DND-41 (cell line): Measurements from ENCODE around the gene MSX2.

Experiments used
- ATAC-seq: fragments of 200-7000 bp; cut with Tn5 transposase; 3 replicates; pipeline ENCODE4 v1.9.1; 2021; ENCODE audit warnings: low read depth; ENCODE audit not compliant: insufficient read depth
- DNase-seq: peaks from one replicate; pipeline ENCODE4 v3.0.0-alpha.2; 2020
- H2AFZ ChIP-seq: 2 replicates; pipeline ENCODE4 v1.6.0; 2012; ENCODE audit warnings: low read depth, low read length
- H3K27ac ChIP-seq: 2 replicates; pipeline ENCODE4 v1.5.1; 2012; ENCODE audit warnings: low read length, inconsistent platforms
- H3K27me3 ChIP-seq: fragments of 200-600 bp; sonication (generic); 2 replicates; pipeline ENCODE4 v1.6.0; 2012; ENCODE audit warnings: low read length, mild to moderate bottlenecking, inconsistent platforms; ENCODE audit not compliant: insufficient read depth, poor library complexity
- H3K36me3 ChIP-seq: 2 replicates; pipeline ENCODE4 v1.5.1; 2012; ENCODE audit warnings: low read length, inconsistent platforms; ENCODE audit not compliant: insufficient read depth
- H3K4me1 ChIP-seq: 2 replicates; pipeline ENCODE4 v1.5.1; 2012; ENCODE audit warnings: mild to moderate bottlenecking, low read length; ENCODE audit not compliant: insufficient read depth
- H3K4me2 ChIP-seq: 2 replicates; pipeline ENCODE4 v1.6.0; 2012; ENCODE audit warnings: mild to moderate bottlenecking, moderate library complexity, low read length, inconsistent platforms; ENCODE audit not compliant: insufficient read depth
- H3K4me3 ChIP-seq, 2 experiments: fragments of 200-600 bp in 1 of 2; shearing (Covaris generic) in 1 of 2; 2 replicates each; pipeline ENCODE4 v1.5.1; 2012 to 2016; ENCODE audit warnings: inconsistent platforms in 2 of 2, low read length in 2 of 2, mild to moderate bottlenecking in 2 of 2, low read depth in 1 of 2, moderate library complexity in 1 of 2
- H3K79me2 ChIP-seq: 2 replicates; pipeline ENCODE4 v1.6.0; 2012; ENCODE audit warnings: low read length, inconsistent platforms; ENCODE audit not compliant: insufficient read depth
- H3K9ac ChIP-seq: 2 replicates; pipeline ENCODE4 v1.6.0; 2012; ENCODE audit warnings: low read depth, mild to moderate bottlenecking, inconsistent platforms, low read length, moderate library complexity
- H3K9me3 ChIP-seq: 2 replicates; pipeline ENCODE4 v1.5.1; 2012; ENCODE audit warnings: low read length, moderate library complexity, mild to moderate bottlenecking, inconsistent platforms; ENCODE audit not compliant: insufficient read depth, severe bottlenecking
- H4K20me1 ChIP-seq: 2 replicates; pipeline ENCODE4 v1.6.0; 2012; ENCODE audit warnings: low read length; ENCODE audit not compliant: insufficient read depth
- EZH2 ChIP-seq: IDR thresholded peaks from 3 replicates; pipeline ENCODE4 v1.6.1; 2012; ENCODE audit warnings: borderline replicate concordance, low read depth, mild to moderate bottlenecking, moderate library complexity, low read length, inconsistent platforms; ENCODE audit not compliant: severe bottlenecking
- TF ChIP-seq, protein P1 (sequence below): IDR thresholded peaks from 2 replicates; pipeline ENCODE4 v1.5.1; 2012; ENCODE audit warnings: borderline replicate concordance, low read length, moderate library complexity, mild to moderate bottlenecking; ENCODE audit not compliant: poor library complexity, severe bottlenecking; ENCODE audit errors: extremely low read depth

MSX2 gene

DNA sequence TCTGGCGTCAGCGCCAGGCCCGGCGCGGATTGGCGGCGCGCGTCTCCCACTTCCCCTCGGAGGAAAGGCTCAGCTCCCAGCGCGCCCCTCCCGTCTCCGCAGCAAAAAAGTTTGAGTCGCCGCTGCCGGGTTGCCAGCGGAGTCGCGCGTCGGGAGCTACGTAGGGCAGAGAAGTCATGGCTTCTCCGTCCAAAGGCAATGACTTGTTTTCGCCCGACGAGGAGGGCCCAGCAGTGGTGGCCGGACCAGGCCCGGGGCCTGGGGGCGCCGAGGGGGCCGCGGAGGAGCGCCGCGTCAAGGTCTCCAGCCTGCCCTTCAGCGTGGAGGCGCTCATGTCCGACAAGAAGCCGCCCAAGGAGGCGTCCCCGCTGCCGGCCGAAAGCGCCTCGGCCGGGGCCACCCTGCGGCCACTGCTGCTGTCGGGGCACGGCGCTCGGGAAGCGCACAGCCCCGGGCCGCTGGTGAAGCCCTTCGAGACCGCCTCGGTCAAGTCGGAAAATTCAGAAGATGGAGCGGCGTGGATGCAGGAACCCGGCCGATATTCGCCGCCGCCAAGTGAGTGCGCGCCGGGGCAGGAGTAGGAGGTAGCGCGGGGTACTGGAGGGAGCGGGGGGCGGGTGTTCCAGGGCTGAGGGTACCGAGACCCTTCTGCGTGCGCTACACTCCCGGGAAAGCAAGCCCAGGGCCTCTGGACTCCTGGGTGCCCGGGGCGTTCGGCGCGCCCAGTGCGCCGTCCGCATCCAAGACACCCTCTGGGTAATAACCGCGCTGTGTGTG lies at the start of gene MSX2:
TSS of gene MSX2 (plus strand) at position 99 of the 777 bp plus-strand sequence. CDS start at position 177, 78 bp downstream.
- Histone ChIP-seq H3K36me3 (no peaks in the 10 kb centered on the region), H3K79me2 (no peaks in the 10 kb centered on the region), H3K27ac (no peak within 1 kb of the TSS), H3K4me3 (no peak within 1 kb of the TSS), H2AFZ (no peak within 1 kb of the TSS), H3K9ac (no peak within 1 kb of the TSS), H3K27me3 (no peaks in the 10 kb centered on the region), H3K4me2 (no peak within 1 kb of the TSS), H3K4me1 (no peaks in the 10 kb centered on the region), H3K9me3 (no peaks in the 10 kb centered on the region), H4K20me1 (no peaks in the 10 kb centered on the region)
- no peak for ATAC-seq
- TF ChIP-seq, protein P1, sequence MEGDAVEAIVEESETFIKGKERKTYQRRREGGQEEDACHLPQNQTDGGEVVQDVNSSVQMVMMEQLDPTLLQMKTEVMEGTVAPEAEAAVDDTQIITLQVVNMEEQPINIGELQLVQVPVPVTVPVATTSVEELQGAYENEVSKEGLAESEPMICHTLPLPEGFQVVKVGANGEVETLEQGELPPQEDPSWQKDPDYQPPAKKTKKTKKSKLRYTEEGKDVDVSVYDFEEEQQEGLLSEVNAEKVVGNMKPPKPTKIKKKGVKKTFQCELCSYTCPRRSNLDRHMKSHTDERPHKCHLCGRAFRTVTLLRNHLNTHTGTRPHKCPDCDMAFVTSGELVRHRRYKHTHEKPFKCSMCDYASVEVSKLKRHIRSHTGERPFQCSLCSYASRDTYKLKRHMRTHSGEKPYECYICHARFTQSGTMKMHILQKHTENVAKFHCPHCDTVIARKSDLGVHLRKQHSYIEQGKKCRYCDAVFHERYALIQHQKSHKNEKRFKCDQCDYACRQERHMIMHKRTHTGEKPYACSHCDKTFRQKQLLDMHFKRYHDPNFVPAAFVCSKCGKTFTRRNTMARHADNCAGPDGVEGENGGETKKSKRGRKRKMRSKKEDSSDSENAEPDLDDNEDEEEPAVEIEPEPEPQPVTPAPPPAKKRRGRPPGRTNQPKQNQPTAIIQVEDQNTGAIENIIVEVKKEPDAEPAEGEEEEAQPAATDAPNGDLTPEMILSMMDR = no peak
- TF ChIP-seq EZH2 = no peak
- no peak for DNase-seq

DNA sequence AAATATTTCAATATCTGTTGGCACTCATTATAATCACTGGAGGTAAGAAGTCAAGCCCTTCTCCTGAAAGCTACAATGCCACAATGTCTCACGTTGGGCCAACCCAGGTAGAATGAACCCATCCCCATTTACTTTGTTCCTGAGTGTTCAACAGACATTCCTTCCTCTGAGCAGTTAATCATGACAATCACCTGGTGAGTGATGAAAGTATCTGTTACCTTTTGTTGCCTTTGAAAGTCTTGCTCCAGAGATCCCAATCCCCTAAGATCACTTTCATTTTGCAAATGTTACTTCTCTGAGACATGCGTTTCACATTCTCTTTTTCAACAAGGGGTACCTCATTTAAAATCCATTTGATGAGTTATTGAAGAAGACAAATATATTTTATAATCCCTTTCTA lies 49.3 kb upstream of the MSX2 start:
- no peaks in the 10 kb centered on the region for H4K20me1 ChIP-seq
- H3K4me1 ChIP-seq = no peaks in the 10 kb centered on the region
- no peak overlapping the region for H3K9ac ChIP-seq
- DNase-seq (no peak), ATAC-seq (no peak)
- TF ChIP-seq, protein P1 = no peak
- TF ChIP-seq EZH2 = no peak
- H3K27ac ChIP-seq = no peak overlapping the region
- H2AFZ ChIP-seq = no peak overlapping the region
- H3K9me3 ChIP-seq = no peaks in the 10 kb centered on the region
- H3K27me3 ChIP-seq = no peaks in the 10 kb centered on the region
- H3K4me2 ChIP-seq = no peak overlapping the region
- no peak overlapping the region for H3K4me3 ChIP-seq
- H3K36me3 ChIP-seq = no peaks in the 10 kb centered on the region
- no peaks in the 10 kb centered on the region for H3K79me2 ChIP-seq

DNA sequence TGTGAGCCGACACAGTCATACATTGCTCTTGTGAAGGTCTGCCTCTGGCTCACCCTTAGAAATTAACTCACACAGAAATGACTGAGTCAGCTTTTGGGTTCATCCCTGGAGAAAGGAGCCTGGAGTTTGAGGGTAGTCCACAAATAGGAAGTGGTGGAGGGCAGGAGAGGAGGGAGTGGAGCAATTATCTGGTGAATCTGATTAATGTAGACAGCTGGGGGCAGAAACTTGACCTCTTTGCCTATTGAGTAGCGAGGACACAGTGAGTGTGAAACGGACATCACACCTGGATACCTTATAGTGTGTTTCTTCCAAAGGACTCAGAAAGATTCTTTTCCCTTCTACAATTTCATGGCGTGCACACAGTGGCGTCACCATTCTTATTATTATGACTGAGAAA lies 48.5 kb upstream of the MSX2 start:
- no peak overlapping the region for H2AFZ ChIP-seq
- H3K27me3 ChIP-seq = no peaks in the 10 kb centered on the region
- H4K20me1 ChIP-seq = no peaks in the 10 kb centered on the region
- H3K36me3 ChIP-seq = no peaks in the 10 kb centered on the region
- H3K27ac ChIP-seq = no peak overlapping the region
- no peaks in the 10 kb centered on the region for H3K9me3 ChIP-seq
- H3K9ac ChIP-seq = no peak overlapping the region
- no peak overlapping the region for H3K4me2 ChIP-seq
- no peak for ATAC-seq
- H3K4me3 ChIP-seq = no peak overlapping the region
- no peaks in the 10 kb centered on the region for H3K4me1 ChIP-seq
- H3K79me2 ChIP-seq = no peaks in the 10 kb centered on the region
- no peak for TF ChIP-seq EZH2
- TF ChIP-seq, protein P1 = no peak
- no peak for DNase-seq
